GM19099 (cell line): ENCODE data around the gene AFF1.

Experiments
- POLR2A ChIP-seq: IDR thresholded peaks from 3 replicates; pipeline ENCODE4 v1.6.1; 2011; ENCODE audit warnings: low read depth; ENCODE audit not compliant: insufficient read length; ENCODE audit errors: extremely low read depth

The AFF1 gene

GRCh38 chr4:86934771-86935565 is at the start of gene AFF1:
Gene AFF1 (plus strand): TSS chr4:86935011. CDS start chr4:86948534, 13,523 bp downstream.
- peak; percentile 93 for TF ChIP-seq POLR2A

GRCh38 chr4:86890790-86891189 is 44.0 kb upstream of the AFF1 start:
- no peak for TF ChIP-seq POLR2A

- TF ChIP-seq POLR2A = no peak
These were observed 42.8 kb upstream of the AFF1 start, which contains the start of gene C4orf36 for GRCh38 chr4:86891762-86892635. Gene C4orf36 (minus strand): TSS chr4:86892422. CDS start chr4:86891520, 902 bp downstream.

GRCh38 chr4:86892636-86892960 is 42.2 kb upstream of the AFF1 start:
- TF ChIP-seq POLR2A = no peak

GRCh38 chr4:86893136-86893535 is 41.7 kb upstream of the AFF1 start:
- no peak for TF ChIP-seq POLR2A

- no peak for TF ChIP-seq POLR2A
These were observed 40.4 kb upstream of the AFF1 start for GRCh38 chr4:86894455-86894854.

GRCh38 chr4:86895692-86896488 is 38.9 kb upstream of the AFF1 start:
- TF ChIP-seq POLR2A = no peak

GRCh38 chr4:86896596-86896995 is 38.2 kb upstream of the AFF1 start:
- no peak for TF ChIP-seq POLR2A

GRCh38 chr4:86898562-86898961 is 36.2 kb upstream of the AFF1 start:
- TF ChIP-seq POLR2A = no peak

- no peak for TF ChIP-seq POLR2A
These were observed 32.9 kb upstream of the AFF1 start for GRCh38 chr4:86901864-86902263.

GRCh38 chr4:86908251-86908657 is 26.6 kb upstream of the AFF1 start:
- no peak for TF ChIP-seq POLR2A

GRCh38 chr4:86909546-86910295 is 25.1 kb upstream of the AFF1 start:
- TF ChIP-seq POLR2A = no peak

GRCh38 chr4:86910369-86910768 is 24.4 kb upstream of the AFF1 start:
- no peak for TF ChIP-seq POLR2A

GRCh38 chr4:86910820-86911684 is 23.8 kb upstream of the AFF1 start:
- TF ChIP-seq POLR2A = no peak

GRCh38 chr4:86916392-86916791 is 18.4 kb upstream of the AFF1 start:
- TF ChIP-seq POLR2A = no peak
